ENCODE results near the gene KCNC3. TPM values are rescaled to one million over a fixed set of nuclear protein-coding genes. Genes with fewer than 3 reads are reported as not detected.
A peak's percentile ranks its signal among the peaks of the same experiment; 100 is the strongest.

KCNC3 gene
- total and polyA plus RNA-seq, 2 of the 13 experiments (the other 11 are each of a cell fraction or from before 2014, with no cell fraction given), result 0.29 to 1.7 TPM

- Histone ChIP-seq H3K4me3 (replicated peaks in 1 of 3; ENCODE audit: insufficient read depth in 1 of 3, low read depth in 2 of 3, low read length in 3 of 3) (no peak overlapping the region), H3K27ac (ENCODE audit: extremely low read length, insufficient read depth, low read length) (no peak overlapping the region), H3K9me3 (ENCODE audit: low read length) (no peaks in the 10 kb centered on the region), H3K9ac (ENCODE audit: insufficient read depth, low read depth, low read length) (no peak overlapping the region), H3K36me3 (replicated peaks in 1 of 2; ENCODE audit: control insufficient read depth in 1 of 2, insufficient read depth in 2 of 2, low read length in 2 of 2) (no peaks in the 10 kb centered on the region), H3K4me2 (ENCODE audit: low read depth, low read length) (no peak overlapping the region), H3K27me3 (ENCODE audit: control insufficient read depth in 1 of 2, insufficient read depth in 2 of 2, low read length in 2 of 2) (no peaks in the 10 kb centered on the region), H4K20me1 (ENCODE audit: insufficient read depth, low read length) (no peaks in the 10 kb centered on the region), H3K4me1 (ENCODE audit: insufficient read depth, low read length) (peaks cover 13% of the 10 kb centered on the region), H2AFZ (ENCODE audit: low read length) (no peak overlapping the region), H3K79me2 (ENCODE audit: insufficient read depth, low read length) (no peaks in the 10 kb centered on the region)
- POLR2A ChIA-PET, result no interaction called here
- no peak for FAIRE-seq
- no peak for ATAC-seq
- in situ Hi-C loops (cut with HindIII; ENCODE audit: extremely low pct_ligation_motif_present, low pct_unique_long_range_greater_than_20kb), result no loop called here
- CTCF ChIA-PET (ENCODE audit: low intra/inter-chr PET ratio, low total read pairs), result no interaction called here
- intact Hi-C loops (cut with micrococcal nuclease; ENCODE audit: unreplicated experiment), result no loop called here
- no peak for DNase-seq (ENCODE audit: low spot score)
- BruUV-seq (replicated peaks), result no TSS peak
- 48% methylated on average over 10 of the region's 10 CpGs for WGBS (ENCODE audit: low lambda C conversion rate)
- TF ChIP-seq MYPOP (CRISPR knock-in tag; IDR thresholded peaks at IDR 0.05), result no peak
- TF ChIP-seq ZNF205 (CRISPR knock-in tag; IDR thresholded peaks at IDR 0.05), result no peak
- peak; percentile 20; the same call in 1 of the 2 replicates for TF ChIP-seq CEBPG (CRISPR knock-in tag; IDR thresholded peaks at IDR 0.05)
- TF ChIP-seq AGO1 (IDR thresholded peaks at IDR 0.05; ENCODE audit: low read depth, low read length, poor library complexity, severe bottlenecking), result no peak
- no peak for TF ChIP-seq PLSCR1 (CRISPR knock-in tag; IDR thresholded peaks at IDR 0.05; ENCODE audit: borderline replicate concordance)
- TF ChIP-seq KAT7 (CRISPR knock-in tag; IDR thresholded peaks at IDR 0.05; ENCODE audit: borderline replicate concordance), result no peak
- no peak for TF ChIP-seq ZNF34 (CRISPR knock-in tag; IDR thresholded peaks at IDR 0.05; ENCODE audit: borderline replicate concordance)
- TF ChIP-seq ELF1 (CRISPR knock-in tag; IDR thresholded peaks at IDR 0.05), result no peak
- no peak for TF ChIP-seq ZNF441 (CRISPR knock-in tag; IDR thresholded peaks at IDR 0.05; ENCODE audit: borderline replicate concordance)
- peak; percentile 97 for TF ChIP-seq ZNF768 (CRISPR knock-in tag; IDR thresholded peaks at IDR 0.05)
- TF ChIP-seq KDM1A (CRISPR knock-in tag; IDR thresholded peaks at IDR 0.05), result 0 out of 2 replicates have a peak, but pooled peaks have one; percentile 10
- peak; percentile 93 for TF ChIP-seq ZNF770 (CRISPR knock-in tag; IDR thresholded peaks at IDR 0.05)
- TF ChIP-seq MED1 (CRISPR knock-in tag; IDR thresholded peaks at IDR 0.05), result no peak
- TF ChIP-seq NR2F2 (IDR thresholded peaks at IDR 0.05; ENCODE audit: borderline replicate concordance, low read depth), result no peak
- no peak for TF ChIP-seq PHF5A (CRISPR knock-in tag; IDR thresholded peaks at IDR 0.05; ENCODE audit: low read depth, unreplicated experiment)
- no peak for TF ChIP-seq SETDB1 (CRISPR knock-in tag; IDR thresholded peaks at IDR 0.05; ENCODE audit: borderline replicate concordance)
- 0 out of 2 replicates have a peak, but pooled peaks have one; percentile 63 for TF ChIP-seq ZMYM3 (CRISPR knock-in tag; IDR thresholded peaks at IDR 0.05)
- no peak for TF ChIP-seq ZBTB44 (CRISPR knock-in tag; IDR thresholded peaks at IDR 0.05)
These were observed 18.3 kb downstream of the KCNC3 start for GRCh38 chr19:50310759-50311465.

All from HepG2 (cell line).